GM08714 (cell line): ENCODE results near the gene SPTLC2.

ENCODE experiments used
- H3K4me3 ChIP-seq: fragments of 200-500 bp; sonication (Bioruptor generic); 2 replicates; pipeline ENCODE4 v1.5.1; 2014; ENCODE audit warnings: mild to moderate bottlenecking, low read length, inconsistent platforms
- ZNF274 ChIP-seq: IDR thresholded peaks from 2 replicates; pipeline ENCODE4 v1.6.1; 2012; ENCODE audit warnings: mild to moderate bottlenecking, low read depth, low read length

The SPTLC2 gene

DNA sequence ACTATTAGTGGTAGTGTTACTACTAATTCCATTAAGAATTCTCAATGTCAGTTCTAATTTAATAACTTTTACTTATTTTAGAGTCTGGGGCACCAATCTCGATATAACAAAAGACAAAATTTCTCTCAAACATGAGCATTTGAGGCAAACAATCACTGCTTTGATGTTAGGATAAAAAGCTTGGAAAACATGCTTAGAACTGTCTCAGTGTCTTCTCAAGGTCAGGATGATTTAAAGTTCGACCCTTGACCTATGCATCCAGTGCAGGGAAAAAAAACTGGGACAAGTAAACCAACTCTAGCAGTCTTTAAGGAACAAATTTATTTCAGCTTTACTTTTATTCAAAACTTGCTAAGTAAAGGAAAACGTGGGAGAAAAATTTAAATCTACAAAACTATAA lies 31.1 kb downstream of the SPTLC2 start:
- TF ChIP-seq ZNF274 = no peak
- H3K4me3 ChIP-seq = no peak overlapping the region

DNA sequence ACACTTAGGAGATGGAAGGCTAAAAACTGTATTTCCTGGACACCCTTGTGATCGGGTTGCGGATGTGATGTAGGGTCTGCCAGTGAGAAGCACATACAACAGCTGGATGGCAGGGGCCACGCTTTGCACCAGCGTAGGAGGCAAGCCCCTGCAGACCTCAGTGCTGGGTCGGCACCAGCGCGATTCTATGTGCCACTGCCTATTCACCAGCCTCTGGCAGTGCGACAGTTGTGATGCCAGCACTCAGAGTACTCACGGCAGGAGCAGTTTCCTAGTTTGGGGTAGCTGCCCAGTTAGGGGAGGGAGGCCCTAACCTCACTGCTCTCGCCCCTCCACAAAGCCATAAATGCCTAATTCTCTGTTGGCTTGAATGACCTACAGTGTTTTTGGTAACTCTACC lies 31.6 kb downstream of the SPTLC2 start:
- no peak overlapping the region for H3K4me3 ChIP-seq
- TF ChIP-seq ZNF274 = no peak

DNA sequence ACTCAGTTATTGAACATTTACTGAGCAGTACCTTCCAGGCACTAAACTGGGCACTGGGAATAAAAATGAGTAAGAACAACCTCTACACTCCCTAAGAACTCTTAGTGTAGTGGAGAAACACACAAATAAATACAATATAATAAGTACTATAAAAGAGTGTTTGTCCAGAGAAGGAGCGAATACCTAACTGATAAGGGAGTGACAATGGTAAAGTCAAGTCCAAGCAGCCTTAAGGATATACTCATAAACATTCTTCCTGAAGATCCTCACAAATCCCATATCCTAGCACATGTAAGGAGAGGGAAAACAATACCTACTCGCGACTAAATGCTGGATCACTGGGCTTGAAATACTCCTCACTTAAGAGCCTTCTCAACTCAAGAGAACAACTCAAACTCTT lies 32.8 kb downstream of the SPTLC2 start:
- H3K4me3 ChIP-seq = no peak overlapping the region
- no peak for TF ChIP-seq ZNF274

- H3K4me3 ChIP-seq = no peak overlapping the region
- TF ChIP-seq ZNF274 = no peak
Observed at GRCh38 chr14:77582511-77582910, 33.9 kb downstream of the SPTLC2 start.

GRCh38 chr14:77580964-77581505 lies 35.4 kb downstream of the SPTLC2 start:
- H3K4me3 ChIP-seq = no peak overlapping the region
- no peak for TF ChIP-seq ZNF274

DNA sequence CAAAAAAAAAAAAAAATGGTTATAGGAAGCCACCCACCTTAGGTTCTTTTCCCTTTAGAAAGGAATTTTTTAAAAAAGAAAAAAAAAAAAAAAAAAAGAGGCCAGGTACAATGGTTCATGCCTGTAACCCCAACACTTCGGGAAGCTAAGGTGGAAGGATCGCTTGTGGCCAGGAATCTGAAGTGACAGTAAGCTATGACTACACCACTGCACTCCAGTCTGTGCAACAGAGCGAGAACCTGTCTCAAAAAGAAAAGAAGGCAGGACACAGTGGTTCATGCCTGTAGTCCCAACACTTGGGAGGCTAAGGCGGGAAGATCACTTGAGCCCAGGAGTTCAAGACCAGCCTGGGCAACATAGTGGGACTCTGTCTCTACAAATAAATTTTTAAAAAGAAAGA lies 36.0 kb downstream of the SPTLC2 start:
- no peak for TF ChIP-seq ZNF274
- H3K4me3 ChIP-seq = no peak overlapping the region; the same call in 1 of the 2 replicates

GRCh38 chr14:77579780-77580179 lies 36.7 kb downstream of the SPTLC2 start:
- no peak for TF ChIP-seq ZNF274
- no peak overlapping the region for H3K4me3 ChIP-seq

DNA sequence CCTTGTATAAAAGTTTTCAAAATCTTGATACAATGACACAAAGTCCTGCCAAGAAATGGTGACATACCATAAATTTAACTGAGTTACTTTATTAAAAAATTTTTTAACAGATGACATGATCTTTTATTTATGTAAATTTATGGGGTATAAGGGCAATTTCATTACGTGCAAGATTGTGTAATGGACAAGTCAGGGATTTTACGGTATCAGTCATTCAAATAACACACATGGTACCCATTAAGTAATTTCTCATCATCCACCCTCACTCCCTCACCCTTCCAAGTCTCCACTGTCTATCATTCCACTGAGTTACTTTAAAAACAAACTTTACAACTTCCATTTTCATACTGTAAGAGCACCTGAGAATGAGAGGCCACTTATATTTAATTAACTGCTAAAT lies 37.4 kb downstream of the SPTLC2 start:
- H3K4me3 ChIP-seq = no peak overlapping the region
- TF ChIP-seq ZNF274 = no peak

DNA sequence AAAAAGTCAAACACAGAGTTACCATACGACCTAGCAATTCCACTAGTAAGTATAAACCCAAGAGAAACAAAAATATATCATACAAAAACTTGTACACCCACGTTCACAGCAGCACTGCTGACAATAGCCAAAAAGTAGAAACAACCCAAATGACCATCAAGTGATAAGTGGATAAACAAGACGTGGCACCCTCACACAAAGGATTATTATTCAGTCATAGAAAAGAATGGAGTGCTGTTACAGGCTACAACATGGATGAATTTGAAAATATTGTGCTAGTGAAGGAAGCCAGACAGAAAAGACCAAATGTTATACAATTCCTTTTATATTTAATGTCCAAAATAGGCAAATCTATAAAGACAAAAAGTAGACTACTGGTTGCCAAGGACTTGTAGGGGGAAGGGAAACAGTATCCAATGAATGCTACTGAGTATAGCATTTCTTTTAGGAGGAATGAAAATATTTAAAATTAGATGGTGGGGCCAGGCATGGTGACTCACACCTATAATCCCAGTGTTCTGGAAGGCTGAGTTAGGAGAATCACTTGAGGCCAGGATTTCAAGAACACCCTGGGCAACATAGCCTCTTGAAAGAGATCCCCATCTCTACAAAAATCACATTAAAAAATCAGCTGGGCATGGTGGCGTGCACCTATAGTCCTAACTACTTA lies 41.9 kb downstream of the SPTLC2 start:
- TF ChIP-seq ZNF274 = no peak
- no peak overlapping the region for H3K4me3 ChIP-seq

- no peak overlapping the region for H3K4me3 ChIP-seq
- no peak for TF ChIP-seq ZNF274
Observed at GRCh38 chr14:77573964-77574363, 42.5 kb downstream of the SPTLC2 start.

DNA sequence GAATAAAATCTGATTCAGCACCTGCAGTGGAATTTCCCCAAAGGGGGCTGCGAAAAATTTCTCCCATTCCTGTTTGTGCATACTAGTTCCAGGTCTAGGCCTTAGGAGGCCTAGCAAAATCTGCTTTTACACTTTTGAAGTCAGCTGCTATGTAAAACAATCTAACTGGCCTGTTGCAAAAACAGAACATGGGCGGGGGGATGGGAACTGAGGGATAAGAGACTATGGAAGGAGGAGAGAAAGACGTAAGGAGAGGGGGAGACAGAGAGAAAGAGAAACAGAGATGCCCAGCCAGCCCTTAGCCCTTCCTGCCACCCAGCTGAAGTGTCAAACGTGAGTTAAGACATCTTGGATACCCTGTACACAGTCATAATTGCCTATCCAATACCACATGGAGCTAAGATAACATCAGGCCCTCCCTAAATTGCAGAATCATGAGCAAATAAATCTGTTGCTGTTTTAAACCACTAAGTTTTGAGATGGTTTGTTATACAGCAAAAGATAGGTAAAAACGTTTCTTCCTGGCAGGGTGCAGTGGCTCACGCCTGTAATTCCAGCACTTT lies 45.6 kb downstream of the SPTLC2 start:
- TF ChIP-seq ZNF274 = no peak
- H3K4me3 ChIP-seq = no peak overlapping the region

DNA sequence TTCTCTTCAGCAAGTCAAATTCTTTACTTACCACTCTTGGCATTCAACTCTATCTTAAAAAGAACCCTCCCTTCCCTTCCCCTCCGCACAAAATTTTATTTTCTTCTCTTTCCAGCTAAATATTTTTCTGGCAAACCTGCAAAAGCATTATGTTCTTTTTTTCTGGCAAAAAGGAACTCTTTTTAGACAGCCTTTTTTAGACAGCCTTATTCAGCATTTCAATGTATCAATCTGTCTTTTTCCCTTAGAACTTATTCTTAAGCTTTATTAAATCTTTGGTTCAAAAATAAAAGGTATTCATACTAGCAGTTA lies 50.5 kb downstream of the SPTLC2 start:
- H3K4me3 ChIP-seq = no peak overlapping the region
- TF ChIP-seq ZNF274 = no peak

GRCh38 chr14:77565289-77565993 lies 51.0 kb downstream of the SPTLC2 start:
- H3K4me3 ChIP-seq = no peak overlapping the region
- no peak for TF ChIP-seq ZNF274

DNA sequence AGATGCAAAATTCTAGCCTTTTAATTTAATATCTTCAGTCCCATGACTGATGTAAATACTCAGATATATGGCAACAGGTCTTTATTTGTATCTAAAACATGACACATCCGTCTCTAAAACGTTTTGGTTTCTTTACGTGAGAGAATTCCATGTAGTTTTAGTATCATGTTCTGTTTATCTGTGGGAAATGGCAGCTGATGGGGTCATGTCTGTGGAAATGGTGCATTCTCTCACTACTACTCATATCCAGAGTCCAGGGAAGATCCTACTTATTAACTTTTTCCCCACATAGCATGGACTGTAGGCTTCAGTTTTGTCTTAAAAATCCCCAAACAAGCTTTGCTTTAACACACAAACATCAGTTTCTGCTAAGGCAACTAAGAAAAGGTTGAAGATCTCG lies 53.8 kb downstream of the SPTLC2 start:
- TF ChIP-seq ZNF274 = no peak
- H3K4me3 ChIP-seq = no peak overlapping the region

GRCh38 chr14:77561881-77562280 lies 54.6 kb downstream of the SPTLC2 start:
- no peak for TF ChIP-seq ZNF274
- H3K4me3 ChIP-seq = no peak overlapping the region

- TF ChIP-seq ZNF274 = no peak
- H3K4me3 ChIP-seq = no peak overlapping the region
Observed at GRCh38 chr14:77559381-77559780, 57.1 kb downstream of the SPTLC2 start.
